ENCODE results near the gene GPR141.
"Not testable (repeated sequence)": the region's sequence is repeated elsewhere in the genome, so short reads cannot be mapped to it uniquely, and the experiment has no call there.

DNA sequence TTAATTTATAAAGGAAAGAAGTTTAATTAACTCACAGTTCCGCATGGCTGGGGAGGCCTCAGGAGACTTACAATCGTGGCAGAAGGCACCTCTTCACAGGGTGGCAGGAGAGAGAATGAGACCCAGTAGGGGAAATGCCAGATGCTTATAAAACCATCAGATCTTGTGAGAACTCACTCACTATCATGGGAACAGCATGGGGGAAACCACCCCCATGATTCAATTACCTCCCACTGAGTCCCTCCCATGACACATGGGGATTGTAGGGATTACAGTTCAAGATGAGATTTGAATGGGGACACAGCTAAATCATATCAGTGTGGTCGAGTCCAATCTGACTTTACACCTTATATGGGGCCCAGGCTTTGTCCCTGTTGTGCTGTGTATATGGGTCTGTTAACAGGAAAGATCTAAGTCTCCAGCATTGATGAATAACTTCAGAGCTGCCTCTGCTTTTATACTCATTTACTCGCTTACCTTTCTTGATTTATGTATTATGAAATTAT, 20.8 kb downstream of the GPR141 start:
- TF ChIP-seq POLR2A (IDR thresholded peaks at IDR 0.05; ENCODE audit: low read depth, low read length); POLR2AphosphoS5 (IDR thresholded peaks at IDR 0.05; ENCODE audit: low read depth, low read length); TAF1 (IDR thresholded peaks at IDR 0.05; ENCODE audit: borderline replicate concordance, low read depth, low read length): not testable (repeated sequence)
